Esophagus (tissue), 2 donors: ENCODE results near the gene GMDS. TPM values are rescaled to one million over a fixed set of nuclear protein-coding genes. Genes with fewer than 3 reads are reported as not detected.

Source experiments
- H3K27ac ChIP-seq, 2 donors: one replicate each; pipeline ENCODE4 v1.5.1; 2013; ENCODE audit warnings: low read depth in 2 of 2, mild to moderate bottlenecking in 2 of 2, inconsistent platforms in 1 of 2, low read length in 1 of 2, moderate library complexity in 1 of 2
- H3K27me3 ChIP-seq, 2 donors: one replicate each; pipeline ENCODE4 v1.6.1; 2013; ENCODE audit warnings: low read length in 2 of 2, control low read depth in 1 of 2, mild to moderate bottlenecking in 1 of 2; ENCODE audit not compliant: insufficient read depth in 2 of 2, control insufficient read depth in 1 of 2
- H3K36me3 ChIP-seq, 2 donors: one replicate each; pipeline ENCODE4 v1.6.1; 2013; ENCODE audit warnings: low read length in 1 of 2; ENCODE audit not compliant: control insufficient read depth in 2 of 2, insufficient read depth in 2 of 2
- H3K4me1 ChIP-seq, 2 donors: one replicate each; pipeline ENCODE4 v1.6.1; 2013; ENCODE audit warnings: low read length in 1 of 2; ENCODE audit not compliant: control insufficient read depth in 2 of 2, insufficient read depth in 2 of 2
- H3K4me3 ChIP-seq, 2 donors: one replicate each; pipeline ENCODE4 v1.5.1; 2013; ENCODE audit warnings: low read length in 2 of 2, mild to moderate bottlenecking in 2 of 2, low read depth in 1 of 2, moderate library complexity in 1 of 2
- H3K9me3 ChIP-seq, 2 donors: one replicate each; pipeline ENCODE4 v1.6.1; 2013; ENCODE audit warnings: mild to moderate bottlenecking in 2 of 2, low read depth in 1 of 2, low read length in 1 of 2, moderate library complexity in 1 of 2; ENCODE audit not compliant: control insufficient read depth in 2 of 2, insufficient read depth in 1 of 2
- WGBS, 2 donors: extraction: QIAGEN DNeasy Blood & Tissue Kit; methylation state at CpG; one replicate each; pipeline ENCODE4 v1.1.7; 2013; 5-methylcytosine and 5-hydroxymethylcytosine counted together
- polyA plus RNA-seq, 2 donors: library from polyadenylated mRNA; stranded (reverse); fragments of 200-250 nt; gene quantifications; one replicate each; pipeline ENCODE4 v1.2.3, GENCODE V29; 2013
- donor health status: healthy with polysubstance abuse.
- donor health status: Bipolar disorder and iron deficiency.

GMDS gene
- polyA plus RNA-seq, 2 donors, result 42.4 to 54.5 TPM

GRCh38 chr6:1906014-1906413 lies 339.4 kb downstream of the GMDS start:
- no peaks in the 10 kb centered on the region for H3K9me3 ChIP-seq
- no peaks in the 10 kb centered on the region for H3K27me3 ChIP-seq
- H3K4me3 ChIP-seq, result no peak overlapping the region
- no peaks in the 10 kb centered on the region for H3K36me3 ChIP-seq
- H3K27ac ChIP-seq, result no peak overlapping the region
- WGBS, 2 donors, result 72 to 85% methylated on average over 1 of the region's 1 CpG
- peaks cover 0 to 2% of the 10 kb centered on the region in 2 donors for H3K4me1 ChIP-seq

DNA sequence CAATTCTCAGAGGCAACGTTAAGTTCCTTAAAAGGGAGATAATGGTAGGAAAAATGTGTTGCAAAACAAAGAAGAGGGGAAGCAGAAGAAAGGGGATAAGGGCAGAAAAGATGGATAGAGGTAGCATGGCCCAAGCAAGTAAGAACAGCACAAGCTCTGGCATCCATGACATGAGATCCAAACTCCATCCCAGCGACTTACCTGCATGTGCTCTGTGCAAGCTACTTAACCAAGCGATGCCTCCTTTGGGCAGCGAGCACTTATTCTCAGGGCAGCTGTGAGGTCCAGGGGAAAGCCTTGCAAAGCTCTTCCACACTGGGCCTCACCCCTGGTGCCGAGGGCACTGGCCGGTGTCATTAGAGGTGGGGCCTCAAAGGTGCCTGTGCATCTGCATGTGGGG lies 340.5 kb downstream of the GMDS start:
- 94% methylated on average over 6 of the region's 6 CpGs for WGBS, 2 donors
- Histone ChIP-seq H3K27me3 (no peaks in the 10 kb centered on the region), H3K4me1 (peaks cover 0 to 3% of the 10 kb centered on the region in 2 donors)

DNA sequence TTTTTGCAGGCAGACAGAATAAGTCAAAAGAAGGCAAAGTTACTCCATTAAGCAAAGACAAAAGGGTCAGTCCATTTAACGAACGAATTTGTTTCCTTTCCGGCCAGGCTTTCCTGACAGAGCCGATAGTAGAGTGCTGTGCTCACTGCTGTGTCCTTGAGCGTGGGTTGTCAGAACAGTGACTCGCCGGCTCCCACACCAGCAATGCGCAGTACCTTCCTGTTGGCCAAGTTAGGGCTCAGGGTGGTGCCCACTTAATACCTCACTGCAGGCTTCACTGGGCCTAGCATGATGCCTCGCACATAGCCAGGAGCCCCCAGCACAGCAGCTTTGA lies 341.0 kb downstream of the GMDS start:
- H3K36me3 ChIP-seq, result no peaks in the 10 kb centered on the region
- H3K4me1 ChIP-seq, result peaks cover 0 to 3% of the 10 kb centered on the region in 2 donors
- no peaks in the 10 kb centered on the region for H3K27me3 ChIP-seq
- H3K4me3 ChIP-seq, result no peak overlapping the region
- H3K9me3 ChIP-seq, result no peaks in the 10 kb centered on the region
- no peak overlapping the region for H3K27ac ChIP-seq
- WGBS, 2 donors, result 64 to 78% methylated on average over 9 of the region's 9 CpGs

More for the DNA sequence above, 340.5 kb downstream of the GMDS start:
- Histone ChIP-seq H3K9me3 (no peaks in the 10 kb centered on the region), H3K27ac (no peak overlapping the region), H3K4me3 (no peak overlapping the region), H3K36me3 (no peaks in the 10 kb centered on the region)

- Histone ChIP-seq H3K4me3 (no peak overlapping the region), H3K27ac (no peak overlapping the region), H3K9me3 (no peaks in the 10 kb centered on the region), H3K4me1 (peaks cover 0 to 3% of the 10 kb centered on the region in 2 donors), H3K36me3 (no peaks in the 10 kb centered on the region), H3K27me3 (no peaks in the 10 kb centered on the region)
- WGBS, 2 donors, result 53 to 65% methylated on average over 9 of the region's 9 CpGs
Observed at GRCh38 chr6:1903780-1904465, 341.5 kb downstream of the GMDS start.

GRCh38 chr6:1901556-1901955 lies 343.8 kb downstream of the GMDS start:
- WGBS, 2 donors, result 74 to 86% methylated on average over 1 of the region's 1 CpG

DNA sequence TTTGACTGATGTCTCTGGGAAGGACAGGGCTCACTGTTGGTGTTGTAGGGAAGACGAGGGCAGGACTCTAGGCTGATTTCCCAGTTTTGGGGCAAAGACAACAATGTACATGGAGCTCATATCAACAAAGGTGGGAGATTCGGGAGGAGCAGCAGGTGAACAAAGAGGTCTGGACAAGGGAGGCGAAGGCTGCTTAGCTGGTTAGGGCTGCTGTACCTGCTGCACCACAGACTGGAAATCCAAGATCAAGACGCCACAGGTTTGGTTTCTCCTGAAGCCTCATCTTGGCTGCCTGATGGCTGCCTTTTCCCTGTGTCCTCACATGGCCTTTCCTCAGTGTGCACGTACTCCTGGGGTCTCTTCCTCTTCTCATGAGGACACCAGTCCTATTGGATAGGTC lies 348.5 kb downstream of the GMDS start:
- no peaks in the 10 kb centered on the region for H3K27me3 ChIP-seq
- no peaks in the 10 kb centered on the region for H3K9me3 ChIP-seq
- H3K4me1 ChIP-seq, result peaks cover 2 to 3% of the 10 kb centered on the region in 2 donors
- peak overlapping the region in 1 of 2 donors; percentile 79 for H3K27ac ChIP-seq
- WGBS, 2 donors, result 83 to 85% methylated on average over 5 of the region's 5 CpGs
- no peaks in the 10 kb centered on the region for H3K36me3 ChIP-seq
- H3K4me3 ChIP-seq, result no peak overlapping the region

More at GRCh38 chr6:1901556-1901955, 343.8 kb downstream of the GMDS start:
- Histone ChIP-seq H3K27ac (no peak overlapping the region), H3K27me3 (no peaks in the 10 kb centered on the region), H3K4me3 (no peak overlapping the region), H3K4me1 (peaks cover 0 to 3% of the 10 kb centered on the region in 2 donors), H3K9me3 (no peaks in the 10 kb centered on the region), H3K36me3 (no peaks in the 10 kb centered on the region)

- Histone ChIP-seq H3K9me3 (no peaks in the 10 kb centered on the region), H3K27ac (no peak overlapping the region), H3K36me3 (no peaks in the 10 kb centered on the region), H3K4me3 (no peak overlapping the region), H3K27me3 (no peaks in the 10 kb centered on the region), H3K4me1 (peaks cover 0 to 2% of the 10 kb centered on the region in 2 donors)
- WGBS, 2 donors, result 87 to 88% methylated on average over 3 of the region's 3 CpGs
Observed at GRCh38 chr6:1895721-1896120, 349.7 kb downstream of the GMDS start.

- peak overlapping the region in 1 of 2 donors; percentile 8 for H3K27ac ChIP-seq
- WGBS, 2 donors, result 55 to 60% methylated on average over 6 of the region's 6 CpGs
- no peak overlapping the region for H3K4me3 ChIP-seq
- H3K4me1 ChIP-seq, result peaks cover 0 to 2% of the 10 kb centered on the region in 2 donors
- no peaks in the 10 kb centered on the region for H3K36me3 ChIP-seq
- no peaks in the 10 kb centered on the region for H3K27me3 ChIP-seq
- H3K9me3 ChIP-seq, result no peaks in the 10 kb centered on the region
Observed at GRCh38 chr6:1894954-1895353, 350.5 kb downstream of the GMDS start.

- no peaks in the 10 kb centered on the region for H3K9me3 ChIP-seq
- 71 to 76% methylated on average over 11 of the region's 11 CpGs for WGBS, 2 donors
Observed at GRCh38 chr6:1893470-1894130, 351.8 kb downstream of the GMDS start.

DNA sequence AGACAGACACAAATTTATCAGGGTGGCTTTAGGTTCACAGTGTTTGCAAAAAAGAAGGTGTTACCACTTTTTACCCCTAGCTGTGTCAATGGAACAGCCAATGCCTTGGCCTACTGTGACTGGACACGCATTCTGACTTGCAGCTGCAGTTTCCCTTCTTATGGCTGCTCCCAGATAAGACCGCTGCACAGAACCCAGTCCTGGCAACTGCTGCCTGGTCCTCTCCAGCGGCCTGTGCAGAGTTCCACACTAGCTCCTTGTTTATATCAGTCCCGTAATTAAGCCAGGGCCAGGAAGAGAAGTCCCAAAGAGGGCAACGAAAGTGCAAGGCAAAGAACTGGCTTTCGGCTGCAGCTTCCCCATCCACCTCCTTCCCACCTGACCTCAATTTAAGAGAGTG lies 352.7 kb downstream of the GMDS start:
- no peaks in the 10 kb centered on the region for H3K27me3 ChIP-seq
- H3K4me1 ChIP-seq, result peaks cover 0 to 2% of the 10 kb centered on the region in 2 donors
- no peaks in the 10 kb centered on the region for H3K9me3 ChIP-seq
- no peaks in the 10 kb centered on the region for H3K36me3 ChIP-seq
- 82 to 94% methylated on average over 6 of the region's 6 CpGs for WGBS, 2 donors
- H3K4me3 ChIP-seq, result no peak overlapping the region
- H3K27ac ChIP-seq, result no peak overlapping the region

More at GRCh38 chr6:1893470-1894130, 351.8 kb downstream of the GMDS start:
- Histone ChIP-seq H3K4me1 (peaks cover 0 to 2% of the 10 kb centered on the region in 2 donors), H3K27ac (no peak overlapping the region), H3K36me3 (no peaks in the 10 kb centered on the region), H3K4me3 (no peak overlapping the region), H3K27me3 (no peaks in the 10 kb centered on the region)
